NCI-H2196 (cell line): ENCODE measurements around the gene HRCT1.

Source experiments
- DNase-seq: peaks from one replicate; lab custom pipeline; 2025; ENCODE audit not compliant: unreplicated experiment; lab: John Stamatoyannopoulos, UW

Gene HRCT1

GRCh38 chr9:35940458-35941407, 34.7 kb downstream of the HRCT1 start:
- DNase-seq, result no peak

- DNase-seq, result no peak
These were observed 36.3 kb downstream of the HRCT1 start for GRCh38 chr9:35942286-35942685.

GRCh38 chr9:35944173-35944572, 38.2 kb downstream of the HRCT1 start:
- DNase-seq, result no peak

GRCh38 chr9:35944841-35945240, 38.8 kb downstream of the HRCT1 start:
- no peak for DNase-seq

- peak; percentile 59 for DNase-seq
These were observed 39.5 kb downstream of the HRCT1 start for GRCh38 chr9:35945341-35946018.

- DNase-seq, result no peak
These were observed 42.4 kb downstream of the HRCT1 start for GRCh38 chr9:35948451-35948850.

GRCh38 chr9:35948901-35949318, 42.9 kb downstream of the HRCT1 start:
- DNase-seq, result no peak

GRCh38 chr9:35951736-35952135, 45.7 kb downstream of the HRCT1 start:
- DNase-seq, result no peak

GRCh38 chr9:35952526-35953191, 46.7 kb downstream of the HRCT1 start:
- DNase-seq, result no peak

- peak; percentile 73 for DNase-seq
These were observed 49.0 kb downstream of the HRCT1 start for GRCh38 chr9:35954942-35955546.

GRCh38 chr9:35956651-35957050, 50.6 kb downstream of the HRCT1 start:
- DNase-seq, result no peak
